Neural cell (in vitro differentiated cells): ENCODE results near the gene CEP55.

Source experiments
- POLR2AphosphoS5 ChIP-seq: IDR thresholded peaks from 2 replicates; pipeline ENCODE4 v1.6.1; 2012
- RAD21 ChIP-seq: fragments of 450-650 bp; conservative IDR thresholded peaks from 2 replicates; pipeline ENCODE4 v1.6.1; 2014; ENCODE audit warnings: antibody characterized with exemption, mild to moderate bottlenecking, moderate library complexity
- TAF1 ChIP-seq: IDR thresholded peaks from 2 replicates; pipeline ENCODE4 v1.6.1; 2012; ENCODE audit warnings: low read depth
- TF ChIP-seq, protein P1 (sequence below): fragments of 450-650 bp; IDR thresholded peaks from 2 replicates; pipeline ENCODE4 v1.5.1; 2014; ENCODE audit warnings: antibody characterized with exemption, mild to moderate bottlenecking, moderate library complexity; ENCODE audit not compliant: poor library complexity, severe bottlenecking

DNA sequence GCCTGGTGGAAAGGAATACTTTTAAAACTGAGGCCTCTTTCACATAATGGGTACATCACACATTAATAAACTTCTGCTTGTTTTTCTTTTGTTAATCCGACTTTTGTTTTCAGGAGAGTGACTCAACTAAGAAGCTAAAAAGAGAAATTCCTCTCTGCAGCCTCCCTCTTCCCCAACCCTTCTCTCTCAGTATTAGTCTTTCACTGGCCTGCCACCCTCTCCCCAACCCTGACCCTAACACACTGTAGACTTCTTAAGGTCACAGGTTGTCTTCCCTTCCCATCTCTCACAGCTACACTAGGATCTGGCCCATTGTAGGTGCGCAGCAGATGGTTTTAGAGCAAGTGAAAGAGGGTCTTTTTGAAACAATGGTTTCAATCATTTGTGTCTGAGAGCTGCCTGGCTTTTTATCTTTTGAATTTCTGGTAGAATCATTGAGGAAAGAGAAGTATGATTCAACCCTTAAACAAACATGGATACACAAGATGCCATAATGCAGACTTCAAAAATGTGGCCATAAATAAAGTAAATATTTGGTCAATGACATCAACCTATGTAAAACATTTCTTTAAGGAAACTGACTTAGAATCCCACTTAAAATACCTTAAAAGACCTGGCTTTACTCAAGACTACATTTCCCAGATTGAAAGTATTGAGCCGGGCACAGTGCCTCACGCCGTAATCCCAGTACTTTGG is 52.1 kb downstream of the CEP55 start:
- TF ChIP-seq POLR2AphosphoS5 (no peak), TAF1 (no peak), RAD21 (no peak)
- TF ChIP-seq, protein P1, sequence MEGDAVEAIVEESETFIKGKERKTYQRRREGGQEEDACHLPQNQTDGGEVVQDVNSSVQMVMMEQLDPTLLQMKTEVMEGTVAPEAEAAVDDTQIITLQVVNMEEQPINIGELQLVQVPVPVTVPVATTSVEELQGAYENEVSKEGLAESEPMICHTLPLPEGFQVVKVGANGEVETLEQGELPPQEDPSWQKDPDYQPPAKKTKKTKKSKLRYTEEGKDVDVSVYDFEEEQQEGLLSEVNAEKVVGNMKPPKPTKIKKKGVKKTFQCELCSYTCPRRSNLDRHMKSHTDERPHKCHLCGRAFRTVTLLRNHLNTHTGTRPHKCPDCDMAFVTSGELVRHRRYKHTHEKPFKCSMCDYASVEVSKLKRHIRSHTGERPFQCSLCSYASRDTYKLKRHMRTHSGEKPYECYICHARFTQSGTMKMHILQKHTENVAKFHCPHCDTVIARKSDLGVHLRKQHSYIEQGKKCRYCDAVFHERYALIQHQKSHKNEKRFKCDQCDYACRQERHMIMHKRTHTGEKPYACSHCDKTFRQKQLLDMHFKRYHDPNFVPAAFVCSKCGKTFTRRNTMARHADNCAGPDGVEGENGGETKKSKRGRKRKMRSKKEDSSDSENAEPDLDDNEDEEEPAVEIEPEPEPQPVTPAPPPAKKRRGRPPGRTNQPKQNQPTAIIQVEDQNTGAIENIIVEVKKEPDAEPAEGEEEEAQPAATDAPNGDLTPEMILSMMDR = no peak
